Skeletal muscle tissue (tissue), 4 donors: ENCODE measurements around the gene TBC1D1. TPM values are rescaled to one million over a fixed set of nuclear protein-coding genes. Genes with fewer than 3 reads are reported as not detected.

Experiments used
- H3K27ac ChIP-seq: one replicate; pipeline ENCODE4 v1.7.0; 2013; ENCODE audit warnings: mild to moderate bottlenecking, low read depth, low read length, inconsistent platforms
- H3K27me3 ChIP-seq, 3 donors: one replicate each; pipeline ENCODE4 v1.7.0; 2013; ENCODE audit warnings: low read length in 3 of 3; ENCODE audit not compliant: control insufficient read depth in 3 of 3, insufficient read depth in 3 of 3
- H3K36me3 ChIP-seq, 3 donors: one replicate each; pipeline ENCODE4 v1.7.0; 2013; ENCODE audit warnings: low read length in 3 of 3; ENCODE audit not compliant: control insufficient read depth in 3 of 3, insufficient read depth in 3 of 3
- H3K4me1 ChIP-seq, 3 donors: one replicate each; pipeline ENCODE4 v1.7.0; 2013; ENCODE audit warnings: low read length in 3 of 3, mild to moderate bottlenecking in 3 of 3; ENCODE audit not compliant: control insufficient read depth in 3 of 3, insufficient read depth in 3 of 3
- H3K4me3 ChIP-seq, 3 donors: one replicate each; pipeline ENCODE4 v1.7.0; 2013; ENCODE audit warnings: low read length in 3 of 3
- H3K9ac ChIP-seq, 3 donors: one replicate each; pipeline ENCODE4 v1.7.0; 2013; ENCODE audit warnings: low read length in 3 of 3, mild to moderate bottlenecking in 3 of 3, moderate library complexity in 2 of 3, low read depth in 1 of 3
- H3K9me3 ChIP-seq, 3 donors: one replicate each; pipeline ENCODE4 v1.7.0; 2013; ENCODE audit warnings: low read length in 3 of 3; ENCODE audit not compliant: control insufficient read depth in 3 of 3
- total RNA-seq: library from RNA; depleted of rRNA; stranded (reverse); fragments of >200 nt; gene quantifications from one replicate; pipeline ENCODE4 v1.2.3, GENCODE V29; 2014
- donor health status: Osteomylitis.

The TBC1D1 gene
- total RNA-seq, 1 donor from 2014 or later = 54.3 TPM

- peaks cover 0 to 27% (median 25%) of the 10 kb centered on the region in 3 donors for H3K4me1 ChIP-seq
- H3K36me3 ChIP-seq = no peaks in the 10 kb centered on the region
- H3K27me3 ChIP-seq = no peaks in the 10 kb centered on the region
- no peak overlapping the region for H3K9ac ChIP-seq
- H3K27ac ChIP-seq = no peak overlapping the region
- no peaks in the 10 kb centered on the region for H3K9me3 ChIP-seq
- H3K4me3 ChIP-seq = no peak overlapping the region
These were observed 108.3 kb downstream of the TBC1D1 start for GRCh38 chr4:37999000-37999716.

DNA sequence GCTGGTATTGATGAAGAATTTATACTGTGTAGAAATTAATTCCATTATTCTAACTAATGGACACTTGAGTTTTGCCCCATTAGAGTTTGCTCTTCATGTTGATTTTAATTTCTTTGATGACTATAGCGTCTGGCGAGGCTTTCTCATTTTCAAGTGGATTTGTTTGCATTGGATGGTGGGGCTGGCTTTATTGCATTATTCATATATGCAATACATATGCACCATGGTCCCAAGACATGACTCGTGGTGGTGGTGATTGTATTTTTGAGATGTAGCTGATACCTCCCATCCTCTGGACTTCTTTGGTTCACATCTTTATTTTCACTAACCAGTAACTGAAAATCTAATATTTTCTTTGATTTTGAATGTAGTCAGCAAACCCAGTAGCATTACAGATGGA is 109.1 kb downstream of the TBC1D1 start:
- Histone ChIP-seq H3K9me3 (no peaks in the 10 kb centered on the region), H3K4me3 (no peak overlapping the region), H3K27ac (no peak overlapping the region), H3K27me3 (no peaks in the 10 kb centered on the region), H3K36me3 (no peaks in the 10 kb centered on the region), H3K4me1 (peaks cover 0 to 27% (median 27%) of the 10 kb centered on the region in 3 donors), H3K9ac (no peak overlapping the region)

- Histone ChIP-seq H3K27me3 (no peaks in the 10 kb centered on the region), H3K36me3 (no peaks in the 10 kb centered on the region), H3K4me3 (no peak overlapping the region), H3K9ac (no peak overlapping the region), H3K4me1 (peaks cover 0 to 26% (median 20%) of the 10 kb centered on the region in 3 donors), H3K9me3 (no peaks in the 10 kb centered on the region), H3K27ac (no peak overlapping the region)
These were observed 111.0 kb downstream of the TBC1D1 start for GRCh38 chr4:38001927-38002326.

DNA sequence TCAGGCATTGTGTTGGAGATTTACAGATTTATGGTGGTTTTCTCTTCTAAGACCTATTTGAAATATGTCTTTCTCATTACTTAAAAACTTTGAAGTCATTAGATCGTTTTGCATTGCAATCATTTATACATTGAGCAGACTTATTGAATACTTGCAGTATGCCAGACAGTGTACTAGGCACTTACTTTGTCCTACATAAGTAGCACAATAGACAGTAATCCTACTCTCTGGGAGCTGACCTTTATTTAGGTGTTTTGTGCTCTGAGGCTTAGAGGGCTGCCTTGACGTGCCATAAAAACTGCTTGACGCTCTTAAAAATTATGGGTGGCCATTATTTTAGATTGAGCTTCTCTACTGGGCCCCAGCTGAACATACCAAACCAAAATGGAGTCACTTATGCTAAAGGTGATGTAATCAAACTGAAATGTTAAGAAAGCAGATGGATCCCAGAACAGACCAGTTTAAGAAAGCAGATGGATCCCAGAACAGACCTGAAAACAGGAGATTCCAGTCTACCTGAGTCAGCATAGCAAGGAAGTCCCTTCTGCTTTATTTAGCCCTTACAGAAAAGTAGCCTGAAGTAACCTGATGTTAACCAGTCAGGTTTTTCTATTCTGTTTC is 111.7 kb downstream of the TBC1D1 start:
- Histone ChIP-seq H3K4me1 (peaks cover 0 to 26% (median 19%) of the 10 kb centered on the region in 3 donors), H3K36me3 (no peaks in the 10 kb centered on the region), H3K27ac (no peak overlapping the region), H3K9me3 (no peaks in the 10 kb centered on the region), H3K4me3 (no peak overlapping the region), H3K27me3 (no peaks in the 10 kb centered on the region), H3K9ac (no peak overlapping the region)

DNA sequence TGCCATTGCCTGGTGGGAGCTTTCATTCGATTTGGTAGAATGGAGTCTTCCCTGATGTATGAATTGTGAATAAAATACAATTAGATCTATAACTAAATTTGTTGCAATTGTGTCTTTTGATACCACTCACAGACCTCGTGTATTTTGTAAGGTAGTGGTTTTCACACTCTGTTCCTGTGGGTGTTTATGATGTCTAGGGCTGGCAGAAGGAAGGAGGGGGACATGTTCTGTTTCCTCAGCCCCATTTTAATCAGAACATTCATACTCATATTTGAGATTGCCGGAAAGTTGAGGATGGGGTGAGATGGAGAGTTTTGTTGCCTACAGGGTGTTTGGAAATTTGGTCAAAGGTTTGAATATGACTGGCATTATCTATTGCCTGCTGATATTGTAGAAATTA is 112.2 kb downstream of the TBC1D1 start:
- Histone ChIP-seq H3K36me3 (no peaks in the 10 kb centered on the region), H3K9ac (no peak overlapping the region), H3K27me3 (no peaks in the 10 kb centered on the region), H3K27ac (no peak overlapping the region), H3K4me1 (peaks cover 0 to 22% (median 18%) of the 10 kb centered on the region in 3 donors), H3K9me3 (no peaks in the 10 kb centered on the region), H3K4me3 (no peak overlapping the region)

DNA sequence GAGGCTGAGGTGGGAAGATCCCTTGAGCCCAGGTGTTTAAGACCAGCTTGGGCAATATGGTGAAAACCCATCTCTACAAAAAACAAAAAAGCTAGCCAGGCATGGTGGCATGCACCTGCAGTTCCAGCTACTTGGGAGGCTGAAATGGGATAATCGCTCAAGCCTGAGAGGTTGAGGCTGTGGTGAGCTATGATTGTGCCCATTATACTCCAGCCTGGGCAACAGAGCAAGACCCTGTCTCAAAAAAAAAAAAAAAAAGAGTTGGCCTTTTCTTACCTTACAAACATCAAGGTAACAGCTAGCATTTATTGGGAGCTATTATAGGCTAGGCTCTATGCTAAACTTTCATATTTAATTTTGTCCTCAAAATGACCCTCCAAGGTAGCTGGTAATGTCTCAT is 112.7 kb downstream of the TBC1D1 start:
- Histone ChIP-seq H3K9ac (no peak overlapping the region), H3K9me3 (no peaks in the 10 kb centered on the region), H3K27ac (no peak overlapping the region), H3K27me3 (no peaks in the 10 kb centered on the region), H3K36me3 (no peaks in the 10 kb centered on the region), H3K4me3 (no peak overlapping the region), H3K4me1 (peaks cover 0 to 21% (median 17%) of the 10 kb centered on the region in 3 donors)

DNA sequence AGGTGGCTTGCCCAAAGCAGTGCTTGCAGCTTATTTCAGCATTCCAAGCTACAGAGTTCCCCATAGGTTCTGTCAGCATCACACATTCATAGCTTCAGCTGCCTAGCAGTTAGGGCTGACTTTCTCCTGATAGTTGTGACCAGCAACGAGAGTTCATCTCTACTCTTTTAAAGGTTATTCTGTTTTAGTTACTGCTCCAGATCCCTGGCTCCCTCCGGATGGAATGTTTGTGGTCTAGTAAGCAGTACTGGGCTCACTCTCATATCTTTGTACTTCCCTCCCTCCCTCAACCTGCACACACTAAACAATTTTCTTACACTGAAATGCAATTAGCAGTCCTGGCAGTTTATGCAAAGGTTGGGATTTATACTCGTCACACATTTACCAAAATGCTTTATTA is 113.2 kb downstream of the TBC1D1 start:
- Histone ChIP-seq H3K27ac (no peak overlapping the region), H3K36me3 (no peaks in the 10 kb centered on the region), H3K4me3 (no peak overlapping the region), H3K27me3 (no peaks in the 10 kb centered on the region), H3K4me1 (peaks cover 0 to 21% (median 18%) of the 10 kb centered on the region in 3 donors), H3K9me3 (no peaks in the 10 kb centered on the region), H3K9ac (no peak overlapping the region)

DNA sequence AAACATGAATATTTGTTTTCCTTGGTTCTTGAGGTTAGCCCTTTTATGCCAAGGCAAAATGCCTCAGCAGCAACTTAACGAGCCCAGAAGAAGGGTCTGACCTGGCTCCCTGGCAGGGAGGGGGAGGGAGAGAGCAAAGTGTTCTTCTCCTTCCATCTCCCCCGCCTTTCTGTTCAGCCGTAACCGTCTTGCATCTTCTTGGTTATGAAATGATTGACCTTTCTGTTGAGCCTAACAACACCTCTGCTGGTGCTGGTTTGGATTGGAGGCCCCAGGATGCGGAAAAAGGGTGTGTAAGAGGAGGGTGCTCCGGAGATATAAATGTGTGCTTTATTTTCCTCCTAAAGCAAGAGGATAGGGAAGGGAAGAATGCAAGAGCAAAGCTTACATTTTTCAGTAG is 114.0 kb downstream of the TBC1D1 start:
- Histone ChIP-seq H3K4me3 (no peak overlapping the region), H3K27ac (no peak overlapping the region), H3K36me3 (no peaks in the 10 kb centered on the region), H3K4me1 (peaks cover 0 to 19% (median 18%) of the 10 kb centered on the region in 3 donors), H3K9ac (no peak overlapping the region), H3K27me3 (no peaks in the 10 kb centered on the region), H3K9me3 (no peaks in the 10 kb centered on the region)

GRCh38 chr4:38005637-38006036 is 114.8 kb downstream of the TBC1D1 start:
- H3K36me3 ChIP-seq = no peaks in the 10 kb centered on the region
- no peak overlapping the region for H3K27ac ChIP-seq
- no peak overlapping the region for H3K4me3 ChIP-seq
- H3K4me1 ChIP-seq = peaks cover 0 to 23% (median 19%) of the 10 kb centered on the region in 3 donors
- H3K27me3 ChIP-seq = no peaks in the 10 kb centered on the region
- no peaks in the 10 kb centered on the region for H3K9me3 ChIP-seq
- no peak overlapping the region for H3K9ac ChIP-seq

DNA sequence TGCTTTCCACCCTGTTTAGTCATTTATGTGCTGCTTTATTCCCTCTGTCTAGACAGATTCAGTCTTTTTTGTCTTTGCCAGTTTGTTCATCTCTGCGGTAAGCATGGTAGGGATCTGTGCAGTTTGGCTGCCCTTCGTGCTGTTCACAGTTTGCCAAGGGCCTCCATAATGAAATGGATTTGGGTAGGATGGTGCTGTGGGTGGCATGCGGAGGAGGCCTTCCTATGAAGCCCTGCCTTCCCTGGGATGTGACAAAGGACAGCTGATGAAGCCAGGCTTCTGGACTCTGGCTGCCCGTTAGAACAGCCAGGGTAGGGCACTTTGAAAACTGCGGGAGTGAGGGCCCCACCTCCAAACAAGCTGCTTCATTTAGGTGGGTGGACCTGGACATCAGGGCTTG is 116.8 kb downstream of the TBC1D1 start:
- Histone ChIP-seq H3K27ac (no peak overlapping the region), H3K36me3 (no peaks in the 10 kb centered on the region), H3K27me3 (no peaks in the 10 kb centered on the region), H3K4me1 (peaks cover 0 to 23% (median 17%) of the 10 kb centered on the region in 3 donors), H3K4me3 (no peak overlapping the region), H3K9me3 (no peaks in the 10 kb centered on the region), H3K9ac (no peak overlapping the region)
